Epithelial cell of esophagus (primary cell): ENCODE data around the gene CERS1.

Experiments
- DNase-seq: peaks from one replicate; pipeline ENCODE4 v3.0.0; 2010; ENCODE audit warnings: low read depth
- H3K4me3 ChIP-seq: 2 replicates; pipeline ENCODE4 v1.5.1; 2011; ENCODE audit warnings: mild to moderate bottlenecking, low read length, control low read depth
- CTCF ChIP-seq: IDR thresholded peaks from 2 replicates; pipeline ENCODE4 v1.5.1; 2011; ENCODE audit warnings: low read depth, mild to moderate bottlenecking, low read length, control low read depth, inconsistent platforms; ENCODE audit not compliant: insufficient read depth; ENCODE audit errors: missing control alignments

CERS1 gene

GRCh38 chr19:18858906-18859646 lies 36.9 kb downstream of the CERS1 start:
- TF ChIP-seq CTCF, result no peak
- H3K4me3 ChIP-seq, result no peak overlapping the region
- DNase-seq, result no peak

- no peak for DNase-seq
- TF ChIP-seq CTCF, result no peak
- H3K4me3 ChIP-seq, result no peak overlapping the region
Observed at GRCh38 chr19:18857223-18857622, 38.7 kb downstream of the CERS1 start.

- DNase-seq, result peak; percentile 44
- no peak overlapping the region for H3K4me3 ChIP-seq
- peak; percentile 61 for TF ChIP-seq CTCF
Observed at GRCh38 chr19:18856385-18857126, 39.4 kb downstream of the CERS1 start.

GRCh38 chr19:18855647-18856384 lies 40.1 kb downstream of the CERS1 start:
- no peak for DNase-seq
- no peak for TF ChIP-seq CTCF

GRCh38 chr19:18854982-18855381 lies 41.0 kb downstream of the CERS1 start:
- DNase-seq, result no peak
- no peak for TF ChIP-seq CTCF
- no peak overlapping the region for H3K4me3 ChIP-seq

More at GRCh38 chr19:18855647-18856384, 40.1 kb downstream of the CERS1 start:
- H3K4me3 ChIP-seq, result no peak overlapping the region

GRCh38 chr19:18853755-18854427 lies 42.1 kb downstream of the CERS1 start:
- no peak for DNase-seq
- no peak for TF ChIP-seq CTCF
- H3K4me3 ChIP-seq, result no peak overlapping the region
